GM23248 (cell line): ENCODE measurements around the gene CAMTA1. TPM values are rescaled to one million over a fixed set of nuclear protein-coding genes. Genes with fewer than 3 reads are reported as not detected.
"Not testable (repeated sequence)": the region's sequence is repeated elsewhere in the genome, so short reads cannot be mapped to it uniquely, and the experiment has no call there.

ENCODE experiments used
- DNase-seq: peaks from one replicate; pipeline ENCODE4 v3.0.0-alpha.2; 2015
- H2AFZ ChIP-seq: fragments of 200-600 bp; sonication (generic); 2 replicates; pipeline ENCODE4 v1.6.1; 2016; ENCODE audit warnings: antibody characterized with exemption
- H3F3A ChIP-seq: fragments of 200-600 bp; sonication (generic); 2 replicates; pipeline ENCODE4 v1.6.1; 2016; ENCODE audit warnings: mild to moderate bottlenecking, antibody characterized with exemption, mixed run types; ENCODE audit not compliant: insufficient read depth
- H3K27ac ChIP-seq: fragments of 200-600 bp; sonication (generic); 2 replicates; pipeline ENCODE4 v1.5.1; 2016; ENCODE audit warnings: mild to moderate bottlenecking
- H3K27me3 ChIP-seq: fragments of 200-600 bp; sonication (generic); replicated peaks from 2 replicates; pipeline ENCODE4 v1.6.1; 2016; ENCODE audit warnings: mild to moderate bottlenecking; ENCODE audit not compliant: insufficient read depth
- H3K36me3 ChIP-seq: fragments of 200-600 bp; sonication (generic); 2 replicates; pipeline ENCODE4 v1.6.1; 2016; ENCODE audit warnings: low read depth, mild to moderate bottlenecking
- H3K4me1 ChIP-seq: fragments of 200-600 bp; sonication (generic); 2 replicates; pipeline ENCODE4 v1.6.1; 2016; ENCODE audit warnings: mild to moderate bottlenecking; ENCODE audit not compliant: insufficient read depth
- H3K4me2 ChIP-seq: fragments of 200-600 bp; sonication (generic); one replicate; pipeline ENCODE4 v1.6.1; 2016; ENCODE audit warnings: mild to moderate bottlenecking; ENCODE audit not compliant: unreplicated experiment
- H3K4me3 ChIP-seq: fragments of 200-600 bp; sonication (generic); 2 replicates; pipeline ENCODE4 v1.5.1; 2016; ENCODE audit warnings: mild to moderate bottlenecking
- H3K79me2 ChIP-seq: fragments of 200-600 bp; sonication (generic); 2 replicates; pipeline ENCODE4 v1.6.1; 2016; ENCODE audit warnings: mild to moderate bottlenecking; ENCODE audit not compliant: insufficient read depth
- H3K9ac ChIP-seq: fragments of 200-600 bp; sonication (generic); 2 replicates; pipeline ENCODE4 v1.6.1; 2016; ENCODE audit warnings: mild to moderate bottlenecking
- H3K9me2 ChIP-seq: fragments of 200-600 bp; sonication (generic); 2 replicates; pipeline ENCODE4 v1.6.1; 2016; ENCODE audit warnings: mixed run types, mild to moderate bottlenecking, moderate library complexity; ENCODE audit not compliant: insufficient read depth
- H3K9me3 ChIP-seq: fragments of 200-600 bp; sonication (generic); one replicate; pipeline ENCODE4 v1.6.1; 2017; ENCODE audit warnings: low read depth
- H4K20me1 ChIP-seq: fragments of 200-600 bp; sonication (generic); 2 replicates; pipeline ENCODE4 v1.6.0; 2016; ENCODE audit not compliant: insufficient read depth
- EZH2 ChIP-seq: fragments of 200-600 bp; sonication (generic); IDR thresholded peaks from 2 replicates; pipeline ENCODE4 v1.6.1; 2018; ENCODE audit warnings: antibody characterized with exemption, mild to moderate bottlenecking; ENCODE audit not compliant: insufficient read depth, poor library complexity, severe bottlenecking
- EZH2phosphoT487 ChIP-seq: fragments of 200-600 bp; sonication (generic); IDR thresholded peaks from 2 replicates; pipeline ENCODE4 v1.6.1; 2018; ENCODE audit warnings: antibody characterized with exemption, moderate library complexity, mild to moderate bottlenecking, low read depth; ENCODE audit not compliant: insufficient read depth
- WGBS, 2 experiments: methylation state at CpG; one replicate each; pipeline ENCODE4 v1.1.6; 2015 to 2017; ENCODE audit warnings: low lambda C conversion rate in 2 of 2, low coverage in 1 of 2; ENCODE audit errors: missing lambda C conversion rate in 2 of 2; 5-methylcytosine and 5-hydroxymethylcytosine counted together
- in situ Hi-C: fragments of 300-500 bp; cut with MboI; formaldehyde crosslinking; loops from 2 replicates; pipeline ENCODE4 v1.15.0; 2020
- polyA plus RNA-seq: library from polyadenylated mRNA; unstranded; fragments of >200 nt; fragmentation: Nextera tagmentation; extraction: Ambion mirVana; gene quantifications from 2 replicates; pipeline ENCODE4 v1.2.1, GENCODE V29; 2016
- total RNA-seq: library from RNA; depleted of rRNA; stranded (reverse); fragments of >200 nt; shearing (Covaris generic); gene quantifications from 2 replicates; pipeline ENCODE4 v1.2.3, GENCODE V29; 2014

CAMTA1 gene
- total and polyA plus RNA-seq, 2 experiments from 2014 or later, result 50.1 to 165 TPM

- peaks cover under 1% of the 10 kb centered on the region; the same call in 1 of the 2 replicates for H3K27me3 ChIP-seq
- H3K4me3 ChIP-seq, result no peak overlapping the region
- TF ChIP-seq EZH2phosphoT487 (no peak), EZH2 (no peak)
- no peak overlapping the region for H3K27ac ChIP-seq
- no peaks in the 10 kb centered on the region for H4K20me1 ChIP-seq
- H3K4me1 ChIP-seq, result no peaks in the 10 kb centered on the region
- DNase-seq, result no peak
- H3K9ac ChIP-seq, result no peak overlapping the region
- no peak overlapping the region for H3K4me2 ChIP-seq
- no peaks in the 10 kb centered on the region for H3K36me3 ChIP-seq
- H3K9me2 ChIP-seq, result no peaks in the 10 kb centered on the region
- H2AFZ ChIP-seq, result no peak overlapping the region
- WGBS, 2 experiments, result 38 to 47% methylated on average over 3 of the region's 3 CpGs
- H3F3A ChIP-seq, result no peaks in the 10 kb centered on the region
- in situ Hi-C loops, result no loop called here
- no peaks in the 10 kb centered on the region for H3K9me3 ChIP-seq
- H3K79me2 ChIP-seq, result no peaks in the 10 kb centered on the region
Measured at GRCh38 chr1:7691576-7691975, 906.3 kb downstream of the CAMTA1 start.

DNA sequence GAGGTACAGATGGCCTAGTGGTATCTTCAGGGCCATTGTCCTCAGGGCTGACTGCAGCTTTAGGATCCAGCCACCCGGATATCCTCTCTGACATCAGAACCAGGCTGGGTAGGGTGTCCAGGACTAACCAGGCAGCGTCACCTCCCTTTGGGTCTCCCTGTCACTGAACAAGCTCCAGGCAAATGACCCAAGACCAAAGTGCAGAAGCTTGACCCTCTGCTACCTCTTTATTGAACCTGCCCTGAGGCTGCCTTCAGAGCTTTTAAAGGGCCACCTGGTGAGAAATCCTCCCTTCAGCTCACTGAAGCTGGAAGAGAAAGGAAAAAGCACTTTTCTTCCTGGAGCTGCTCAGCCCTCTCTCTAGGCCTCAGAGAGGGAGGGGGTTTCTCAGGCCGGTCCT is 906.8 kb downstream of the CAMTA1 start:
- Histone ChIP-seq H4K20me1 (no peaks in the 10 kb centered on the region), H3F3A (no peaks in the 10 kb centered on the region), H3K9ac (no peak overlapping the region), H3K4me1 (no peaks in the 10 kb centered on the region), H3K9me2 (no peaks in the 10 kb centered on the region), H3K9me3 (no peaks in the 10 kb centered on the region), H3K36me3 (no peaks in the 10 kb centered on the region), H3K4me2 (no peak overlapping the region), H3K27ac (no peak overlapping the region), H3K27me3 (no peaks in the 10 kb centered on the region; the same call in 1 of the 2 replicates), H3K79me2 (no peaks in the 10 kb centered on the region), H2AFZ (no peak overlapping the region), H3K4me3 (no peak overlapping the region)
- WGBS, 2 experiments, result 53 to 75% methylated on average over 2 to 3 of the region's 3 CpGs
- no peak for TF ChIP-seq EZH2
- DNase-seq, result no peak
- in situ Hi-C loops, result no loop called here

- H4K20me1 ChIP-seq, H3K4me2 ChIP-seq, H3K27me3 ChIP-seq, H3K9me2 ChIP-seq, H3K36me3 ChIP-seq, DNase-seq, H3K4me1 ChIP-seq, H3K79me2 ChIP-seq, H3K4me3 ChIP-seq, H3K27ac ChIP-seq, H3K9me3 ChIP-seq, in situ Hi-C loops, H3F3A ChIP-seq, H3K9ac ChIP-seq, H2AFZ ChIP-seq: not testable (repeated sequence)
- WGBS, 2 experiments, result 40 to 54% methylated on average over 5 of the region's 5 CpGs
Measured at GRCh38 chr1:7693037-7693436, 907.8 kb downstream of the CAMTA1 start.

DNA sequence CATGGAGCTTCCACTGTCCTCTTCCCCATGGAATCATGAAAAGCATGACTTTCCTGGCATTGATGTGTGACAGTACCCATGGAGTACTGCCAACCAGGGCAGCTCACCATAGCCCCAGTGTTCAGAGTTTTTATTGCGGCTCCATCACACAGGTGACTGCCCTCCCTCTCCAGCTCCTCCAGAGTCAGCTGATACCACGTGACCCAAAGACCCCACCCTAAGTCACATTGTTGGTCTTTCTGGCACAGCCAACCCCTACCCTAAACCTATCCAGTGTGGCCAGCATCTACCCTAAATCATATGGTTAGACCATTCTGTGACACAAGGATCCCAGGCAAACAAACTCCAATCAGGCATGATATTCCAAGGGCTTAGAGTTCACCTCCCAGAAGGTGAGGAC is 908.4 kb downstream of the CAMTA1 start:
- Histone ChIP-seq H3K9me3 (no peaks in the 10 kb centered on the region), H4K20me1 (no peaks in the 10 kb centered on the region), H3K4me1 (no peaks in the 10 kb centered on the region), H3K27ac (no peak overlapping the region), H3K79me2 (no peaks in the 10 kb centered on the region), H3K36me3 (no peaks in the 10 kb centered on the region), H2AFZ (no peak overlapping the region), H3K9ac (no peak overlapping the region), H3K4me3 (no peak overlapping the region), H3K27me3 (no peaks in the 10 kb centered on the region; the same call in 1 of the 2 replicates), H3K9me2 (no peaks in the 10 kb centered on the region), H3K4me2 (no peak overlapping the region), H3F3A (no peaks in the 10 kb centered on the region)
- DNase-seq, result no peak
- 5 to 6% methylated on average over 2 of the region's 2 CpGs for WGBS, 2 experiments
- in situ Hi-C loops, result no loop called here
- TF ChIP-seq EZH2phosphoT487 (no peak), EZH2 (no peak)

DNA sequence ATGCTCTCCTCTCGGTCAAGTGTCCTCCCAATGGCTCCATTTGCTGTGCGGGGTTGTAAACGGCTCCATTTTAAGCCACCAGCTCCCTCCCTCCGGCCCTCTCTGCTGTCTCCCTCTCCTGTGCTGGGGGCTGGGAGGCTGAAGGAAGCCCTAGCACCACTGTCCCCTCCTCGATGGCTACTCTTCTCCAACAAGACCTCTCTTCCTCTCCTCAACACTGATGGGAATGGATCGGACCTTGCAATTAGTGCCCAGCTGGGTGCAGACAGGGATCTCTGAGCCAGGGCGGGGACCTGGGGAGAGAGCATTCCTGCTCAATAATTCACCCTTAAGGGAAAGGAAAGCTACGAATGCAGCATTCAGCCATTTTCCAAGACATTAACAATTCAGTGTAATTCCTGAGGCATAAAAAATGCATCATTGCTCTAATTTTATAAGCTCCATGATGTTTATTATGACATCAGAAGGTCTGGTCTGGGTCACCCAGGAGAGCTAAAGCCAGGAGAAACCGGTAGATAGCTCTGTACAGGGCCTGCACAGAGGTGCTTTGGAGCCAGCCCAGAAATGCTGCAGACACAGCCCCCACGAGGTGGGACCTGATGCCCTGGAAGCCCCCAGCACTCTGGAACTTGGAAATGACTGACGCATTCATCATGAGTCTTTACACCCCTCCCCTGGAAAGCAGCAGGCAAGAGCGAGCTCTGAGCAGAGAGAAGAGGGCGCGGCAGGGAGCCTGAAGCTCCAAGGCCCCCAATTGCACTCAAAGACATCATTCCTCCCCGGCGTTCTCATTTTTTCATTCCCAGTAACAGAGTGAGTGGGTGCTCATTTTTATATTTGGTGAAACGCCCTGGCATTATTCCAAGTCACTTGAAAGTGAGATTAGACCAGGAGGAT is 909.6 kb downstream of the CAMTA1 start:
- H2AFZ ChIP-seq, result no peak overlapping the region
- 46 to 48% methylated on average over 17 of the region's 17 CpGs for WGBS, 2 experiments
- in situ Hi-C loops, result no loop called here
- no peaks in the 10 kb centered on the region; the same call in 1 of the 2 replicates for H3K27me3 ChIP-seq
- H3K9me3 ChIP-seq, result no peaks in the 10 kb centered on the region
- H3K4me2 ChIP-seq, result no peak overlapping the region
- no peak for DNase-seq
- H3K9me2 ChIP-seq, result no peaks in the 10 kb centered on the region
- no peaks in the 10 kb centered on the region for H3K36me3 ChIP-seq
- no peak overlapping the region for H3K9ac ChIP-seq
- H3F3A ChIP-seq, result no peaks in the 10 kb centered on the region
- no peak for TF ChIP-seq EZH2phosphoT487
- TF ChIP-seq EZH2, result no peak
- H3K4me3 ChIP-seq, result no peak overlapping the region
- H4K20me1 ChIP-seq, result no peaks in the 10 kb centered on the region
- no peaks in the 10 kb centered on the region for H3K79me2 ChIP-seq
- H3K27ac ChIP-seq, result no peak overlapping the region
- H3K4me1 ChIP-seq, result no peaks in the 10 kb centered on the region
